Neural cell (in vitro differentiated cells): ENCODE data around the gene FXYD1. TPM values are rescaled to one million over a fixed set of nuclear protein-coding genes. Genes with fewer than 3 reads are reported as not detected.

Source experiments
- H2AFZ ChIP-seq: fragments of 200-600, 300-800 bp; sonication (generic), shearing (Covaris generic); 2 replicates; pipeline ENCODE4 v1.6.0; 2014; ENCODE audit warnings: low read depth, mild to moderate bottlenecking, antibody characterized with exemption, low read length, moderate library complexity
- H3F3A ChIP-seq: fragments of 200-600 bp; shearing (Covaris generic); 2 replicates; pipeline ENCODE4 v1.6.1; 2016; ENCODE audit warnings: mild to moderate bottlenecking, moderate library complexity, mixed read lengths, antibody characterized with exemption, low read length; ENCODE audit not compliant: insufficient read depth, poor library complexity, severe bottlenecking
- H3K27ac ChIP-seq: fragments of 200-600, 300-800 bp; sonication (generic), shearing (Covaris generic); 2 replicates; pipeline ENCODE4 v1.5.1; 2014; ENCODE audit warnings: mild to moderate bottlenecking, low read length, moderate library complexity
- H3K27me3 ChIP-seq: fragments of 300-800, 200-600 bp; sonication (generic), shearing (Covaris generic); 2 replicates; pipeline ENCODE4 v1.6.0; 2014; ENCODE audit warnings: mild to moderate bottlenecking, low read depth, low read length, moderate library complexity; ENCODE audit not compliant: insufficient read depth
- H3K36me3 ChIP-seq: fragments of 300-800, 200-600 bp; sonication (generic), shearing (Covaris generic); 2 replicates; pipeline ENCODE4 v1.5.1; 2014; ENCODE audit warnings: mild to moderate bottlenecking, antibody characterized with exemption, low read length, moderate library complexity; ENCODE audit not compliant: insufficient read depth
- H3K4me2 ChIP-seq: fragments of 300-800, 200-600 bp; sonication (generic), shearing (Covaris generic); 2 replicates; pipeline ENCODE4 v1.6.0; 2014; ENCODE audit warnings: mild to moderate bottlenecking, low read length
- H3K4me3 ChIP-seq: fragments of 300-800, 200-600 bp; sonication (generic), shearing (Covaris generic); 2 replicates; pipeline ENCODE4 v1.5.1; 2014; ENCODE audit warnings: mild to moderate bottlenecking, low read length, moderate library complexity
- H3K79me2 ChIP-seq: fragments of 200-600 bp; shearing (Covaris generic); replicated peaks from 2 replicates; pipeline ENCODE4 v1.6.0; 2014; ENCODE audit warnings: mild to moderate bottlenecking, low read length, moderate library complexity; ENCODE audit not compliant: insufficient read depth
- H3K9ac ChIP-seq: fragments of 300-800, 200-600 bp; sonication (generic), shearing (Covaris generic); 2 replicates; pipeline ENCODE4 v1.6.1; 2016; ENCODE audit warnings: mild to moderate bottlenecking, low read length, mixed read lengths
- H3K9me2 ChIP-seq: fragments of 200-600 bp; shearing (Covaris generic); 2 replicates; pipeline ENCODE4 v1.6.1; 2016; ENCODE audit warnings: mild to moderate bottlenecking, low read length, mixed read lengths; ENCODE audit not compliant: insufficient read depth
- H3K9me3 ChIP-seq: fragments of 200-600, 300-800 bp; sonication (generic), shearing (Covaris generic); 2 replicates; pipeline ENCODE4 v1.6.1; 2016; ENCODE audit warnings: mild to moderate bottlenecking, mixed run types, low read length, moderate library complexity, mixed read lengths
- H4K20me1 ChIP-seq: fragments of 200-600 bp; shearing (Covaris generic); 2 replicates; pipeline ENCODE4 v1.6.1; 2016; ENCODE audit warnings: mild to moderate bottlenecking, mixed run types; ENCODE audit not compliant: insufficient read depth
- EP300 ChIP-seq: fragments of 450-650 bp; conservative IDR thresholded peaks from 2 replicates; pipeline ENCODE4 v1.6.1; 2014; ENCODE audit warnings: antibody characterized with exemption, mild to moderate bottlenecking, moderate library complexity; ENCODE audit not compliant: poor library complexity, severe bottlenecking
- EZH2 ChIP-seq: fragments of 200-600, 300-800 bp; shearing (Covaris generic), sonication (generic); IDR thresholded peaks from 2 replicates; pipeline ENCODE4 v1.6.1; 2014; ENCODE audit warnings: antibody characterized with exemption, low read length, borderline replicate concordance, mild to moderate bottlenecking; ENCODE audit not compliant: insufficient read depth, poor library complexity, severe bottlenecking
- MXI1 ChIP-seq: fragments of 450-650 bp; conservative IDR thresholded peaks from 2 replicates; pipeline ENCODE4 v1.6.1; 2014; ENCODE audit warnings: antibody characterized with exemption, mild to moderate bottlenecking; ENCODE audit not compliant: poor library complexity, severe bottlenecking
- POLR2AphosphoS5 ChIP-seq: IDR thresholded peaks from 2 replicates; pipeline ENCODE4 v1.6.1; 2012
- RAD21 ChIP-seq: fragments of 450-650 bp; conservative IDR thresholded peaks from 2 replicates; pipeline ENCODE4 v1.6.1; 2014; ENCODE audit warnings: antibody characterized with exemption, mild to moderate bottlenecking, moderate library complexity
- SMC3 ChIP-seq: fragments of 450-650 bp; conservative IDR thresholded peaks from 2 replicates; pipeline ENCODE4 v1.6.1; 2014; ENCODE audit warnings: antibody characterized with exemption, mild to moderate bottlenecking, moderate library complexity; ENCODE audit not compliant: poor library complexity
- TAF1 ChIP-seq: IDR thresholded peaks from 2 replicates; pipeline ENCODE4 v1.6.1; 2012; ENCODE audit warnings: low read depth
- polyA plus RNA-seq: library from polyadenylated mRNA; depleted of rRNA; stranded (reverse); fragments of >200 nt; gene quantifications from 2 replicates; pipeline ENCODE4 v1.2.3, GENCODE V29; 2014
- TF ChIP-seq, protein P1 (sequence below): fragments of 450-650 bp; IDR thresholded peaks from 2 replicates; pipeline ENCODE4 v1.5.1; 2014; ENCODE audit warnings: antibody characterized with exemption, mild to moderate bottlenecking, moderate library complexity; ENCODE audit not compliant: poor library complexity, severe bottlenecking
- TF ChIP-seq, protein P2 (sequence below): IDR thresholded peaks from 2 replicates; pipeline ENCODE4 v1.6.1; 2012; ENCODE audit warnings: borderline replicate concordance

The FXYD1 gene
- polyA plus RNA-seq, 1 donor from 2014 or later, result not detected

DNA sequence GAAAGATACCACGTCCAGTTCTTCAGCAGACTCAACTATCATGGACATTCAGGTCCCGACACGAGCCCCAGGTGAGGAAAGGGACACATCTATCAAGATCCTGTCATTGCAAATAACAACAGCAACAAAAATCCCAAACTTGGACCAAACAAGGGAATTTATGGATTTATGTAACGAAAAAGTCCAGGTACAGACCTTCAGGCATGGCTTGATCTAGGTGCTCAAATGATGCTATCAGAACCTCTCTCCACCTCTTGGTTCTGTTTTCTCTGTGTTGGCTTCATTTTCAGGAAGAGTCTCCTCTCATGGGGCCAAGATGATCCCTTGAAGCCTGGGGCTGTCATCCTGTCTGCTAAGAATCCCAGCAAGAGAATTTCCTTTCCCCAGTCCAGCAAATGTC, 18.8 kb downstream of the FXYD1 start:
- peaks cover 37% of the 10 kb centered on the region for H3K27me3 ChIP-seq
- no peak overlapping the region for H3K4me2 ChIP-seq
- TF ChIP-seq, protein P1, sequence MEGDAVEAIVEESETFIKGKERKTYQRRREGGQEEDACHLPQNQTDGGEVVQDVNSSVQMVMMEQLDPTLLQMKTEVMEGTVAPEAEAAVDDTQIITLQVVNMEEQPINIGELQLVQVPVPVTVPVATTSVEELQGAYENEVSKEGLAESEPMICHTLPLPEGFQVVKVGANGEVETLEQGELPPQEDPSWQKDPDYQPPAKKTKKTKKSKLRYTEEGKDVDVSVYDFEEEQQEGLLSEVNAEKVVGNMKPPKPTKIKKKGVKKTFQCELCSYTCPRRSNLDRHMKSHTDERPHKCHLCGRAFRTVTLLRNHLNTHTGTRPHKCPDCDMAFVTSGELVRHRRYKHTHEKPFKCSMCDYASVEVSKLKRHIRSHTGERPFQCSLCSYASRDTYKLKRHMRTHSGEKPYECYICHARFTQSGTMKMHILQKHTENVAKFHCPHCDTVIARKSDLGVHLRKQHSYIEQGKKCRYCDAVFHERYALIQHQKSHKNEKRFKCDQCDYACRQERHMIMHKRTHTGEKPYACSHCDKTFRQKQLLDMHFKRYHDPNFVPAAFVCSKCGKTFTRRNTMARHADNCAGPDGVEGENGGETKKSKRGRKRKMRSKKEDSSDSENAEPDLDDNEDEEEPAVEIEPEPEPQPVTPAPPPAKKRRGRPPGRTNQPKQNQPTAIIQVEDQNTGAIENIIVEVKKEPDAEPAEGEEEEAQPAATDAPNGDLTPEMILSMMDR, result no peak
- TF ChIP-seq SMC3 (no peak), TAF1 (no peak), EZH2 (no peak), EP300 (no peak), RAD21 (no peak), MXI1 (no peak), POLR2AphosphoS5 (no peak)
- TF ChIP-seq, protein P2, sequence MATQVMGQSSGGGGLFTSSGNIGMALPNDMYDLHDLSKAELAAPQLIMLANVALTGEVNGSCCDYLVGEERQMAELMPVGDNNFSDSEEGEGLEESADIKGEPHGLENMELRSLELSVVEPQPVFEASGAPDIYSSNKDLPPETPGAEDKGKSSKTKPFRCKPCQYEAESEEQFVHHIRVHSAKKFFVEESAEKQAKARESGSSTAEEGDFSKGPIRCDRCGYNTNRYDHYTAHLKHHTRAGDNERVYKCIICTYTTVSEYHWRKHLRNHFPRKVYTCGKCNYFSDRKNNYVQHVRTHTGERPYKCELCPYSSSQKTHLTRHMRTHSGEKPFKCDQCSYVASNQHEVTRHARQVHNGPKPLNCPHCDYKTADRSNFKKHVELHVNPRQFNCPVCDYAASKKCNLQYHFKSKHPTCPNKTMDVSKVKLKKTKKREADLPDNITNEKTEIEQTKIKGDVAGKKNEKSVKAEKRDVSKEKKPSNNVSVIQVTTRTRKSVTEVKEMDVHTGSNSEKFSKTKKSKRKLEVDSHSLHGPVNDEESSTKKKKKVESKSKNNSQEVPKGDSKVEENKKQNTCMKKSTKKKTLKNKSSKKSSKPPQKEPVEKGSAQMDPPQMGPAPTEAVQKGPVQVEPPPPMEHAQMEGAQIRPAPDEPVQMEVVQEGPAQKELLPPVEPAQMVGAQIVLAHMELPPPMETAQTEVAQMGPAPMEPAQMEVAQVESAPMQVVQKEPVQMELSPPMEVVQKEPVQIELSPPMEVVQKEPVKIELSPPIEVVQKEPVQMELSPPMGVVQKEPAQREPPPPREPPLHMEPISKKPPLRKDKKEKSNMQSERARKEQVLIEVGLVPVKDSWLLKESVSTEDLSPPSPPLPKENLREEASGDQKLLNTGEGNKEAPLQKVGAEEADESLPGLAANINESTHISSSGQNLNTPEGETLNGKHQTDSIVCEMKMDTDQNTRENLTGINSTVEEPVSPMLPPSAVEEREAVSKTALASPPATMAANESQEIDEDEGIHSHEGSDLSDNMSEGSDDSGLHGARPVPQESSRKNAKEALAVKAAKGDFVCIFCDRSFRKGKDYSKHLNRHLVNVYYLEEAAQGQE, result no peak
- H4K20me1 ChIP-seq, result no peaks in the 10 kb centered on the region
- H3K9me2 ChIP-seq, result no peaks in the 10 kb centered on the region
- no peaks in the 10 kb centered on the region for H3K79me2 ChIP-seq
- H3K4me3 ChIP-seq, result no peak overlapping the region
- H3K36me3 ChIP-seq, result no peaks in the 10 kb centered on the region
- H3K9me3 ChIP-seq, result no peaks in the 10 kb centered on the region
- no peak overlapping the region for H2AFZ ChIP-seq
- H3K27ac ChIP-seq, result no peak overlapping the region
- no peaks in the 10 kb centered on the region for H3F3A ChIP-seq
- no peak overlapping the region for H3K9ac ChIP-seq

GRCh38 chr19:35159606-35160005, 21.0 kb downstream of the FXYD1 start:
- H3F3A ChIP-seq, result no peaks in the 10 kb centered on the region
- H3K27me3 ChIP-seq, result peaks cover 22% of the 10 kb centered on the region
- H3K9me2 ChIP-seq, result no peaks in the 10 kb centered on the region
- no peak overlapping the region for H3K4me3 ChIP-seq
- H3K9me3 ChIP-seq, result no peaks in the 10 kb centered on the region
- H3K9ac ChIP-seq, result no peak overlapping the region
- no peak overlapping the region for H3K27ac ChIP-seq
- no peaks in the 10 kb centered on the region for H3K36me3 ChIP-seq
- H4K20me1 ChIP-seq, result no peaks in the 10 kb centered on the region
- no peak overlapping the region for H2AFZ ChIP-seq
- H3K79me2 ChIP-seq, result no peaks in the 10 kb centered on the region
- TF ChIP-seq, protein P2, result no peak
- no peak for TF ChIP-seq EP300
- TF ChIP-seq RAD21, result no peak
- TF ChIP-seq EZH2, result no peak
- TF ChIP-seq MXI1, result no peak
- TF ChIP-seq POLR2AphosphoS5, result no peak
- no peak for TF ChIP-seq TAF1
- TF ChIP-seq, protein P1, result no peak
- TF ChIP-seq SMC3, result no peak
- no peak overlapping the region for H3K4me2 ChIP-seq
